CD8-positive, alpha-beta memory T cell (primary cell): Measurements from ENCODE around the gene EPS8L2. TPM values are rescaled to one million over a fixed set of nuclear protein-coding genes. Genes with fewer than 3 reads are reported as not detected.
A peak's percentile ranks its signal among the peaks of the same experiment; 100 is the strongest.

Source experiments
- CTCF ChIA-PET: fragments of 350-600 bp; sonication (Branson Sonifier 250); formaldehyde crosslinking; loops from one replicate; lab custom pipeline; 2021; ENCODE audit warnings: antibody characterized with exemption; lab: Charles Lee
- POLR2A ChIA-PET: fragments of 350-600 bp; sonication (Branson Sonifier 250); formaldehyde crosslinking; loops from one replicate; lab custom pipeline; 2021; ENCODE audit warnings: antibody characterized with exemption; lab: Charles Lee
- DNase-seq, 5 donors: peaks; one replicate each; pipeline versions ENCODE4 v3.0.0 to v3.0.0-alpha.2; 2020 to 2022; ENCODE audit warnings: mixed read lengths in 1 of 5
- H3K27ac ChIP-seq: one replicate; pipeline ENCODE4 v1.7.0; 2013; ENCODE audit warnings: low read depth, mild to moderate bottlenecking, low read length, moderate library complexity
- H3K27me3 ChIP-seq: 2 replicates; pipeline ENCODE4 v1.7.0; 2013; ENCODE audit warnings: low read length, mild to moderate bottlenecking; ENCODE audit not compliant: insufficient read depth, poor library complexity, severe bottlenecking
- H3K36me3 ChIP-seq: 2 replicates; pipeline ENCODE4 v1.7.0; 2013; ENCODE audit warnings: mild to moderate bottlenecking, low read length, moderate library complexity; ENCODE audit not compliant: insufficient read depth
- H3K4me1 ChIP-seq: 2 replicates; pipeline ENCODE4 v1.7.0; 2013; ENCODE audit warnings: mild to moderate bottlenecking, low read length, moderate library complexity; ENCODE audit not compliant: insufficient read depth
- H3K4me3 ChIP-seq: 2 replicates; pipeline ENCODE4 v1.7.0; 2013; ENCODE audit warnings: mild to moderate bottlenecking, low read length
- H3K9me3 ChIP-seq: 2 replicates; pipeline ENCODE4 v1.7.0; 2013; ENCODE audit warnings: mild to moderate bottlenecking, low read length
- H3K27ac Mint-ChIP-seq, 8 donors: one replicate each; pipeline ENCODE4 v1.8.0; 2020 to 2021; ENCODE audit warnings: mixed read lengths in 8 of 8, mild to moderate bottlenecking in 6 of 8, inconsistent platforms in 3 of 8, moderate library complexity in 3 of 8
- H3K27me3 Mint-ChIP-seq, 2 donors: one replicate each; pipeline ENCODE4 v1.8.0; 2020 to 2021; ENCODE audit warnings: mixed read lengths in 2 of 2, mild to moderate bottlenecking in 1 of 2, moderate library complexity in 1 of 2
- H3K36me3 Mint-ChIP-seq, 3 donors: one replicate each; pipeline ENCODE4 v1.8.0; 2020 to 2021; ENCODE audit warnings: mixed read lengths in 3 of 3, inconsistent platforms in 1 of 3, mild to moderate bottlenecking in 1 of 3
- H3K4me1 Mint-ChIP-seq, 3 donors: one replicate each; pipeline ENCODE4 v1.8.0; 2020 to 2021; ENCODE audit warnings: mixed read lengths in 3 of 3, inconsistent platforms in 1 of 3, mild to moderate bottlenecking in 1 of 3
- H3K4me3 Mint-ChIP-seq, 7 donors: one replicate each; pipeline ENCODE4 v1.8.0; 2020 to 2021; ENCODE audit warnings: mixed read lengths in 7 of 7, mild to moderate bottlenecking in 6 of 7, moderate library complexity in 4 of 7, inconsistent platforms in 2 of 7
- H3K9me3 Mint-ChIP-seq, 5 donors: one replicate each; pipeline ENCODE4 v1.8.0; 2020 to 2022; ENCODE audit warnings: mixed read lengths in 5 of 5, mild to moderate bottlenecking in 3 of 5, moderate library complexity in 2 of 5, inconsistent platforms in 1 of 5
- polyA plus RNA-seq: library from polyadenylated mRNA; unstranded; fragments of 300-500 nt; fragmentation: Illumina TruSeq; gene quantifications from one replicate; pipeline ENCODE4 v1.2.3, GENCODE V29; 2021
- total RNA-seq, 2 experiments: library from RNA; stranded (reverse); gene quantifications; one replicate each; pipeline ENCODE4 v1.2.3, GENCODE V29; 2021

EPS8L2 gene
- total and polyA plus RNA-seq, 3 experiments from 2014 or later: 7.0 to 22.9 (median 7.8) TPM

DNA sequence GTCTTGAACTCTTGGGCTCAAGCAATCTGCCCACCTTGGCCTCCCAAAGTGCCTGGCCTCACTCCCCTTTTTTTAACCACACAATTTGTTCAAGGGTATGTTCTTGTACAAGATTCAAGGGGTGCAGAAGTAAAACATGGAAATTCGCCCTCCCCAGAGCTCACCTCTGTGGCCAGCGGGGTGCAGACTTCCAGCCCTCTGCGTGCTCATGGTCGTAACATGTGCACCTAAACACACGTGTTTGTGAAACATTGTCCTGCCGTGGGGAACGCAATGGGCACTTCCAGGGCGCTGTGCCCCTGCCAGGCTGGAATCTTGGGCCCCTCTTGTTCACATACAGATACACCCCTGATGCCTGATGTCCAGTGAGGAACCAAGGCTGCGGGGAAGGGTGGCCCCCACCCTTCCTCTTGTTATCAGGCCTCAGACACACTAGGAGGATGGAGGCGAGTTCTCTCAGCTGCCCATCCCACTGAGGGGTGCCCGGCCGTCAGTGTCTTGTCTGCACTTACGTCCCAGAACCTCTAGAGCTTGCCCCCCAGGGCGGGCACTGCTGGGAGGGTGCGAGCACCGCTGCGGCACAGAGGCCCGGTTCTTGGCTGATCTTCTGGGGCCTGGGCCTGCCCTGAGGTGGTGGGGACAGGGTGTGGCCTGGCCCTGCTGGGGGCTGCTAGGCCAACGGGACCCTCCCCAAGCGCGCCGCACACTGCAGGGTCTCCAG is 4.1 kb upstream of the EPS8L2 start:
- POLR2A ChIA-PET: no interaction called here
- H3K9me3 Mint-ChIP-seq: no peaks in the 10 kb centered on the region
- peaks cover 6% of the 10 kb centered on the region for H3K27me3 ChIP-seq
- no peaks in the 10 kb centered on the region for H3K36me3 ChIP-seq
- peaks cover 8 to 20% (median 18%) of the 10 kb centered on the region in 3 donors for H3K4me1 Mint-ChIP-seq
- peak overlapping the region in 2 of 8 donors; percentile 38 to 73 for H3K27ac Mint-ChIP-seq
- H3K4me1 ChIP-seq: no peaks in the 10 kb centered on the region
- no peak for DNase-seq
- H3K9me3 ChIP-seq: no peaks in the 10 kb centered on the region
- peaks cover 0 to 29% (median 2%) of the 10 kb centered on the region in 3 donors for H3K36me3 Mint-ChIP-seq
- no peak overlapping the region for H3K4me3 ChIP-seq
- H3K27ac ChIP-seq: no peak overlapping the region
- CTCF ChIA-PET: interaction anchor here (8.2 kb wide), 1 partner anchor 23 kb away, joined by 69 read pairs; no protein-coding TSS in a partner anchor
- peak overlapping the region in 1 of 7 donors; percentile 27 for H3K4me3 Mint-ChIP-seq
- H3K27me3 Mint-ChIP-seq: no peaks in the 10 kb centered on the region

DNA sequence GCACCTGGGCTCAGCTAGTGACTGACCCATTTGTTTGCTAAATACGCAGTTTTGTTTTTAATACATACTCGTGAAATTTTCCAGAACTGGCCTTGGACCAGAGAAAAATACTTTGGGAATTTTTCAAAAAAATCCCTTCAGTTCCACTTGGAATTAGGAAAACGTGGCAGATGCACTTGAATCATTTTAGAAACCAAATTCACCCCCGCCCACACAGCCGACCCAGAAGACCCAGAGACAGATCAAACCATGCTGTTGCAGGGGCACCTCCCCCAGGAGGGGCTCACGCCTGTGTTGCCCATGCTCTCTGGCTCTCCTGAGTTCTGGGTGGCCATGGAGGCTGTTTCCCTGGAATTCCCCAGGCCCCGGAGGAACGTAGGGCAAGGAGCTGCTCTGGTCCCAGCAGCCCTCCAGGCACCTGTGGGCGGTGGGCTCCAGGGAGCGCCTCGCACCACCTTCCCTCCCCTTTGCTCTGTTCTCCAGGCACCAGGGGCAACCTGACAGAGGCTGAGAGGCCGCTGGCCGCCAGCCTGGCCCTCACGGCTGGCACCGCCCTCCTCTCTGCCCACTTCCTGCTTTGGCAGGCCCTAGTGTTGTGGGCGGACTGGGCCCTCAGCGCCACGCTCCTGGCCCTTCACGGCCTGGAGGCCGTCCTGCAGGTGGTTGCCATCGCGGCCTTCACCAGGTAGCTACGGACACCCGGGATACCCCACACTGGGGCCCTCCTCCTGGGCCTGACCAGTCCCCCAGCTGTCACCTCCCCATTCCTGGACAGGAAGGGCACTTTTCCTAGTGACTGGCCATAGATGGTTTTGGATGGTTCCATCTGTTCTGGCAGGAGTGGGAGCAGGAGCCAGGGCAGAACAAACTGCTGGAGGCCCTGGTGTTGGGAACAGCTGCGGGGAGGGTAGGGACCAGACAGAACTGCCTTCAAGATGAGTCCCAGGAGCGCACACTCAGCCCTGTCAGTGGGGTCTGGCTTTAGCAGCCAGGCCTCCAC is 3.3 kb upstream of the EPS8L2 start:
- no peak overlapping the region for H3K4me3 Mint-ChIP-seq
- no peak for DNase-seq
- Histone ChIP-seq H3K9me3 (no peaks in the 10 kb centered on the region), H3K4me3 (no peak overlapping the region), H3K4me1 (no peaks in the 10 kb centered on the region), H3K27me3 (peaks cover 10% of the 10 kb centered on the region), H3K36me3 (no peaks in the 10 kb centered on the region), H3K27ac (no peak overlapping the region)
- peak overlapping the region in 1 of 8 donors; percentile 38 for H3K27ac Mint-ChIP-seq
- H3K9me3 Mint-ChIP-seq: no peaks in the 10 kb centered on the region
- POLR2A ChIA-PET: no interaction called here
- H3K27me3 Mint-ChIP-seq: peaks cover 0 to 6% of the 10 kb centered on the region in 2 donors
- CTCF ChIA-PET: interaction anchor here (8.2 kb wide), 1 partner anchor 22 kb away, joined by 69 read pairs; no protein-coding TSS in a partner anchor
- peaks cover 0 to 29% (median 2%) of the 10 kb centered on the region in 3 donors for H3K36me3 Mint-ChIP-seq
- H3K4me1 Mint-ChIP-seq: peaks cover 2 to 15% (median 10%) of the 10 kb centered on the region in 3 donors

DNA sequence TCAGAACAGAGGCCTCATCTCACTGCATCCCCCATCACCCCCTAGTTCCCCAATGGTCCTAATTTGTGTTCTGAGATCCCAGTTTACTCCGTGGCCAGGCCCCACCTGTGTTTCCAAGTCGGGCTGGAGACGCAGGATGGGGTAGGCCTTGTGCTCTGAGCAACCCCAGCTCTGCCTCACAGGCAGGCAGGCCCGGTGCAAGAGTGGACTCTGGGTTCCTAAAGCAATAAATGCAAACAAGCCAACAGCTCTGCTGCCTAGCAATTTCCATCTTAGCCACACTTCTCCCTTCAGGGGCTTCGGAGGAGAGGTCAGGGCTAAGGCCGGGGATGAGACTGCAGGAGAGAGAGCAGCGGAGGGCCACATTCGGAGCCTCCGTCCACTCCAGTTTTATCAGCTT is 2.5 kb upstream of the EPS8L2 start:
- H3K27me3 Mint-ChIP-seq: peaks cover 0 to 11% of the 10 kb centered on the region in 2 donors
- peaks cover 2 to 9% (median 4%) of the 10 kb centered on the region in 3 donors for H3K4me1 Mint-ChIP-seq
- H3K27ac ChIP-seq: no peak overlapping the region
- H3K27ac Mint-ChIP-seq: no peak overlapping the region
- no peak overlapping the region for H3K4me3 ChIP-seq
- ChIA-PET POLR2A (interaction anchor here (1.0 kb wide), 1 partner anchor 22 kb away, joined by 3 read pairs; no protein-coding TSS in a partner anchor), CTCF (interaction anchor here (1.5 kb wide), 1 partner anchor 149 kb away, joined by 3 read pairs; no protein-coding TSS in a partner anchor)
- peaks cover 14% of the 10 kb centered on the region for H3K27me3 ChIP-seq
- no peaks in the 10 kb centered on the region for H3K4me1 ChIP-seq
- no peaks in the 10 kb centered on the region for H3K9me3 ChIP-seq
- no peak for DNase-seq
- H3K36me3 ChIP-seq: no peaks in the 10 kb centered on the region
- peaks cover 0 to 28% (median 2%) of the 10 kb centered on the region in 3 donors for H3K36me3 Mint-ChIP-seq
- peak overlapping the region in 1 of 7 donors; percentile 37 for H3K4me3 Mint-ChIP-seq
- no peaks in the 10 kb centered on the region for H3K9me3 Mint-ChIP-seq

DNA sequence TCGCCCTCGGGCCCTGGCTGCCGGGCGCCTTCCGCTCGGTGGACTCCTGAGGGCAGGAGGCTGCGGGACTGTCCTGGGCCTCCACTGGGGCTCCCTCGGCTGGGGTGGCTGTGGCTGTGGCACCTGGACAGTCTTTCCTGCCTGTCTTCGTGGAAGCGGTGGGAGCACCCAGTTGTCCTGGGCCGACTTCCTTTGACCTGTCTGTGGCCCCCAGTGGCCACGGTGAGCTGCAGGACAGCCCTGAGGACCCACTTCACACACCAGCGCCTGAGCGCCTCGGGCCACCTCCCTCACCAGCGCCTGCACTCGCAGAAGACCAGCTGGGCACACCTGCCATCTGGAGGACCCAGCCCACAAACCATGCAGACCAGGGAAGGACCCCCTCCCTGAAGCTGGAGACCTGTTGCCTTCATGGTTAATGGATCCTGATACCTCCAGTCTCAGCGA is 1.8 kb upstream of the EPS8L2 start:
- POLR2A ChIA-PET: interaction anchor here (0.5 to 1.0 kb wide), 2 partner anchors 9 to 21 kb away, joined by 3 read pairs; partner anchors contain the start of gene TMEM80
- peaks cover 0 to 22% (median 2%) of the 10 kb centered on the region in 3 donors for H3K36me3 Mint-ChIP-seq
- no peak for DNase-seq

GRCh38 chr11:704781-705645 is 1.0 kb upstream of the EPS8L2 start:
- Histone ChIP-seq H3K4me3 (no peak overlapping the region), H3K36me3 (no peaks in the 10 kb centered on the region), H3K27ac (no peak overlapping the region), H3K4me1 (no peaks in the 10 kb centered on the region), H3K9me3 (no peaks in the 10 kb centered on the region), H3K27me3 (peaks cover 14% of the 10 kb centered on the region)
- peak overlapping the region in 1 of 8 donors; percentile 87 for H3K27ac Mint-ChIP-seq
- H3K4me1 Mint-ChIP-seq: peaks cover 2 to 9% (median 4%) of the 10 kb centered on the region in 3 donors
- peak overlapping the region in 2 of 7 donors; percentile 44 to 61 for H3K4me3 Mint-ChIP-seq
- peaks cover 0 to 17% (median 2%) of the 10 kb centered on the region in 3 donors for H3K36me3 Mint-ChIP-seq
- CTCF ChIA-PET: interaction anchor here (0.8 to 1.5 kb wide), 3 partner anchors 19 to 150 kb away, joined by 3 to 4 read pairs (median 3); no protein-coding TSS in a partner anchor
- no peaks in the 10 kb centered on the region for H3K9me3 Mint-ChIP-seq
- DNase-seq: no peak
- H3K27me3 Mint-ChIP-seq: peaks cover 2 to 17% of the 10 kb centered on the region in 2 donors
- POLR2A ChIA-PET: interaction anchor here (0.5 to 1.9 kb wide), 3 partner anchors 10 to 21 kb away, joined by 3 to 7 read pairs (median 4); partner anchors contain the start of genes DEAF1 and TMEM80

More for the DNA sequence above, 1.8 kb upstream of the EPS8L2 start:
- H3K36me3 ChIP-seq: no peaks in the 10 kb centered on the region
- H3K27ac ChIP-seq: no peak overlapping the region
- H3K4me1 ChIP-seq: no peaks in the 10 kb centered on the region
- peaks cover 0 to 11% of the 10 kb centered on the region in 2 donors for H3K27me3 Mint-ChIP-seq
- no peaks in the 10 kb centered on the region for H3K9me3 Mint-ChIP-seq
- CTCF ChIA-PET: interaction anchor here (1.3 to 1.5 kb wide), 2 partner anchors 20 to 150 kb away, joined by 3 to 4 read pairs; no protein-coding TSS in a partner anchor
- peaks cover 2 to 9% (median 4%) of the 10 kb centered on the region in 3 donors for H3K4me1 Mint-ChIP-seq
- H3K9me3 ChIP-seq: no peaks in the 10 kb centered on the region
- no peak overlapping the region for H3K4me3 Mint-ChIP-seq
- H3K27ac Mint-ChIP-seq: peak overlapping the region in 1 of 8 donors; percentile 87
- H3K4me3 ChIP-seq: no peak overlapping the region
- H3K27me3 ChIP-seq: peaks cover 14% of the 10 kb centered on the region

- Mint-ChIP-seq H3K9me3 (no peaks in the 10 kb centered on the region), H3K27ac (no peak overlapping the region), H3K36me3 (peaks cover 0 to 8% (median 0%) of the 10 kb centered on the region in 3 donors), H3K4me3 (no peak overlapping the region), H3K4me1 (peaks cover 2 to 15% (median 4%) of the 10 kb centered on the region in 3 donors), H3K27me3 (peaks cover 10 to 26% of the 10 kb centered on the region in 2 donors)
- DNase-seq: no peak
- CTCF ChIA-PET: interaction anchor here (0.8 to 1.0 kb wide), 2 partner anchors 21 to 118 kb away, joined by 3 to 4 read pairs; no protein-coding TSS in a partner anchor
- Histone ChIP-seq H3K27ac (no peak overlapping the region), H3K36me3 (no peaks in the 10 kb centered on the region), H3K4me1 (no peaks in the 10 kb centered on the region), H3K9me3 (no peaks in the 10 kb centered on the region), H3K4me3 (no peak overlapping the region), H3K27me3 (peaks cover 14% of the 10 kb centered on the region)
- POLR2A ChIA-PET: interaction anchor here (0.6 to 1.9 kb wide), 2 partner anchors 11 to 35 kb away, joined by 7 to 9 read pairs; partner anchors contain the start of genes DEAF1 and TMEM80
These were observed 467 bp downstream of the EPS8L2 start for GRCh38 chr11:706439-706956.
